ENCODE measurements around the gene OVAAL.

The OVAAL gene

DNA sequence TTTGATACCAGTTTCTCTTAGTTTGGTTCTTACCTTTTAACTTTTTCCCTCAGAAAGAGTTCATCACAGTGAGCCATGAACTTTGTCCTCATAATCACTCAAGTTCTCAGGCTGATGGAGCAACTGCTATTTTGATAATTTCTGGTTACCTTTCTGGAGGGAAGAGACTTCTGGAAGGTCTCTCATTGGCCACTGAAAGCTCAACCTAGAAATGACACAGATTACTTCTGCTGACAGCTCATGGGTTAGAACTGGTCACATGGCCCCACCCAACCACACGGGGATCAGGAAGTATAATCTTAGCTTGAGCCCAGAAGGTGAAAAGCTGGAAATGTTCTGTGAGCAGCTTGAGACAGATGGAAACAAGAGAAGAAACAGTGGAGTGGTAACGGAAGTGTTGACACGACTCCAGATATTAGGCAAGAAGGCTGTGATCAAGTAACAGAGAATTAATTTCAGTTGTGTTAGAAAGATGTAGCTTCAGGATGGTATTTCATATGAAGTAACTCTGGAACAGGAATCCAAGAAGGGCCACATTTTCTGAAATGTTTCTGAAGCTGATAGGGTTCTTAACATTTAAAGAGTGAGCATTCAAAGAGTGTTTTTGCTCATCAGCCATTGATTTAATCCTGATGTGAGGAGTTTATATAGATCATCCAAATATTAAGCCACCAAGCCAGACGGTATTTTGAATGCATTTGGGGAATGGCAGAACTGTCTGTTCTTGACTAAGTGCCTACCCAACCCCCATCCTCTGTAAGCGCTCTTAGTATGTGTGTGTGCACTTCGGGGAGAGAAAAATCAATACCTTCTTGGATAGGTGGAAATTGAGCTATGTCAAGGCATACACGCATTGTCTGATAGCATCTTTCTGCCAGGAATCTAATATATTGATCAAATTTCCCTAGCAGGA is 51.1 kb downstream of the OVAAL start:
- DNase-seq = no peak

DNA sequence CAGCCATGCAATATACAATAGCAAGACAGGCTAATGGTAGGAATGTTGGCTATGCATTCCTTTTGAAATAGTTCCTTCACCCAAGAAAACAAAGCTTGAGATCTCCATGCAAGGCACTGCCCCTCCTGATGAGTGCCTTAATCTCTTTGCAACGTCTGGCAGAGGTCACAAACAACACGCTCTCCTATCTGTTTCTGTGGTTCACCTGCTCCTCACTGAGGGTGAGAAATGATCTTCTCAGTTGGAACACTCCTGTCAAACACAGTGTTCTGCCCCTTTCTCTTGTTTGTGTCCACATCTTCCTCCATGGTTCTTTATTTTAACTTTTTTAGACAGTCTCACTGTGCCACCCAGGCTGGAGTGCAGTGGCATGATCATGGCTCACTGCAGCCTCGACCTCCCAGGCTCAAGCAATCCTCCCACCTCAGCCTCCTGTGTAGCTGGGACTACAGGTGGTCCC is 51.8 kb downstream of the OVAAL start:
- DNase-seq = no peak

DNA sequence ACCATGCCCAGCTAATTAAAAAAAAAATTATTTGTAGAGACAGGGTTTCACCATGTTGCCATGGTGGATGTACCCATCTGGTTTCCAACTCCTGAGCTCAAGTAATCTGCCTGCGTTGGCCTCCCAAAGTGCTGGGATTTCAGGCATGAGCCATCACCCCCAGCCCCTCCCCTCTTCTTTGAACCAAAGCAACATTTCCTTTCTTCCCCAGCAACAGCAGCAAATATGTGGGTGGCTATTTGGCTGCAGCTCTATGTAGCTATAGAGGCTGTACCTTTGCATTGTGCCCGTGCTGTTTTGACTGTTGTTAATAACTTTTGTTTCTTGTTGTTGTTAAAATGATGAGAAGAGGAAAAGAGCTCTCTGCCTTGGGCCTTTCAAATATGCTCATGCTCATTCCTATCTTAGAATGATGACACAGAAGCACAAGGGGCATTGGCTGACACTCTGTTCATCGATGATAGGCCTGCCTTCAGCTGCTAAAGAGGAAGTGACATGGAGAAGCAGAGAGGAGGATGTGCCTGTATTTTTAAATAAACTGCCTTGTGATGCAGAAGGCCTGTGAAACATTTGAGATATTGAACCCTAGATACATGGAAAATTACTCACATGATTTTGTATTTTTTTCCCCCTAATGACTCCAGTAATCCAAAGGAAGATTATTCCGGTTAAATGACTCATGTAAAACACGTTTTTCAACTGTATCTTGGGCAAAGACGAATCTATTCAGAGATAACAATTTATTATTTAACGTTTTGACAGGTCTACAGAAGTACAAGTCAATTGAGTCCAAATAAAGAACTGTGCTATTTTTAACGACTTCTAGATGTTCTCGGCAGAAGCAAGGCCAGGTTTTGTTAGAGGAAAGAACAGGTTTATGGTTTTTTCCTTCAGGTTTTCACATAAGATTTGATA is 52.5 kb downstream of the OVAAL start:
- no peak for DNase-seq

DNA sequence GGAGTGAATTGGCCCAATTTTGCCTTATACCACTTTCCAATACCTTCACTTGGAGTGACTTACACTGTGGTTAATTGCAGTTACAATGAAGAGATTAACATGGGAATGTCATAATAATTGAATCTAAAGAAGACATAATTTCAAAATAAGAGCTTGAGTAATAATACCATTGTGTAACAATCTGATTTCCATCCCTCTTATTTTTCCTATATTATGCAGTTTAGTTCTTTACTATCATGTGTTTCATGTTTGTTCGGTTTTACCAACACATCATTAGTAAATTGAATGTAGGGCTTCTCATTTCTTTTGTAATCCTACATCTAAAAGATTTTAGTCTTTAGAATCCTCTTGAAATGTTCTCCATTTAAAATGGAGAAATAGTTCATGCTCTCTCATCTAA is 53.9 kb downstream of the OVAAL start:
- DNase-seq = no peak

DNA sequence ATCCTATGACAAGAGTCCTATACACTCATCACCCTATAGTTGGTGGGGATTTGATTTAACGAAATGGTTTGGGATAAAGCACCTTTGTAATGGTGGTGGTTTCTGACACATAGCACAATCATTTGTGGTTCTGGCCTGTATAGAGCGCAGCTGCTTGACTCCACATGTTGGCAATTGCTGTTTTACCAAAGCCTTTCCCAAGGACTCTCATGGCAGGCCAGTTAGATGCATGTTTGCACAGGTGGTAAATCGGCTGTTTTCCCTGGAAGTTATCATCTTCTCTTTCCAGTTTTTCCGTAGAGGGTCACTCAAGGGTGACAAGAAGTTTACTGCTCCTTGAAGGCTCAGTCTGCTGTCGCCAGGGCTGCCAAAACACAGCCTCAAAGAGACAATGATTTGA is 56.0 kb downstream of the OVAAL start:
- no peak for DNase-seq

DNA sequence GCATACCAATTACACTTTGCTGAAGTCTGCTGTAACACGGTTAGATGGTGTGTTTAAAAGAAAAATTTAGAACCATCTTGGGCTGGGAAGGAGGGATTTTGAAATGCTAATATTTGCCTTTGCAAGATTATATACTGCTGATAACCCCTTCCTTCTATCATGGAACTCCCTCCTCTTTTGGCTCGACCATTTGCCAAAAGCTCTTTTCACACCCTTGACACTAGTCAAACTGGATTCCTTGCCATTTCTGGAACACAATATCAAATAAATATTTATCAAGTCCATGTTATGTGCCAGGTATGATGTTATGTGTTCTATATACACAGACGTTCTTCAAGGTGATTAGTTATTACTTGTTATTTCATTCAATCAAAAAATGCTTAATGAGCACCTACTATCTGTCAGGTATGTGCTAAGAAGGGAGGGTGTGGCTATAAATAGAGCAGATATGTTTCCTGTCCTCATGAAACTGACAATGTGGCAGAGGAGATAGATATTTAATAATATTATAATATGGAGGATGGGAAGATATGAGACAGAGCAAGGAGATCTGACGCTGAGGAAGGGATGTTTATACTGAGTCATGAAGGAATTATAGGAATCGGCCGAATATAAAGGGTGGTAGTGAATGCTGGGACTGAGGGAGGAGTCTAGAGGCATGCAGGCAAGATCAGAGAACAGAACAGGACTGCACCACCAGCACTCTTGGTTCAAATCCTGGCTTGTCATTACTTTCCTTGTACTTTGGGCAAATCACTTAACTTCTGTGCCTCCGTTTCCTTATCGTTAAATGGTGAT is 56.9 kb downstream of the OVAAL start:
- no peak for DNase-seq
